Superior temporal gyrus (tissue), 1 donor: ENCODE results near the gene EXOC6.

Source experiments
- DNase-seq: peaks from one replicate; pipeline ENCODE4 v3.0.0-alpha.2; 2016; ENCODE audit errors: extremely low spot score

Gene EXOC6

DNA sequence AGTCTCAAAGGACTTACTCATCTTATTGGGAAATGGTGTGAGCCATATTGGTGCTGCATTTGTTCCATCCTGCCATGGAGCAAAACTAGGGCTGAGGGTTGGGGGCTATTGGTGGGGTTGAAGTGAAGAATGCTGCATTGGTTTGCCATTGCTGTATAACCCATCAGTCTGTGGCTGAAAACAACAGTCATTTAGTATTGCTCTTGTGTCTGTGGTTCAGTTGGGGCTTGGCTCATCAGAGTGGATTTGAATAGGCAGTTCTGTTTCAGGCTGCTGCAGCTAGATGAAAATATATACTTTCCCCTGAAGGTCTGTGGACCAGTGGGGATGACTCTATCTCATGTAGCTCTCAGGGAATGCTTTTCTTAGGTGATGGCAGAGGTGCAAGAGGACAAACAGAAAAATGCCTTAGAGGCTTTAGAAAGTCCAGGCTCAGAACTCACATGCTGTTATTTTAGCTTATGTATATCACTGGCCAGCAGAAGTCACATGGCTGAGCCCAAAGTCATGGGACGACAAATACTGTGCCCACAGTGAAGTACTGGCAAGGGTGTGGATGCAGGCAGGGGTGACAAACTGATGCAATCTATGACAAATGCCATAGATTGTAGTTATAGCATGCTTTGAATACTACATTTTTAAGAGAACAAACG lies 15.2 kb upstream of the EXOC6 start:
- DNase-seq, result no peak

DNA sequence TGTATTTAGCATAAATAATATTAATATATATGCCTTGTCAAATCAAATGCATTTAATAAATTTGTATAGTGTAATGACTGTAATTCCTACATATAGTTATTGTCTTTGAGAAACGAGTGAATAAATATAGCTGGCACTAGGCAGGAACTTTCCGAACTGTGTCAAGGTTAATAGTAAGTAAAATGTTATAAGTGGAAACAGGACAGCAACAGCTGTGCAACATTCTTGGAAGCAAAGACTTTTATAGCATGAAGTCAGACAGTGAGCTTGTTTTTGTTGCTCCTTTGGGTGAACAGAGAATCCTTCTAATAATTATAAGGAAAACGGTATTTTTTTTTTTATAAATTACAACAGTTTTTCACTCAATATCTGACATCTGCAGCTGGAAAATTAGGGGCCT lies 14.0 kb upstream of the EXOC6 start:
- DNase-seq, result no peak

- DNase-seq, result no peak
Measured at GRCh38 chr10:92834986-92835385, 13.3 kb upstream of the EXOC6 start.

DNA sequence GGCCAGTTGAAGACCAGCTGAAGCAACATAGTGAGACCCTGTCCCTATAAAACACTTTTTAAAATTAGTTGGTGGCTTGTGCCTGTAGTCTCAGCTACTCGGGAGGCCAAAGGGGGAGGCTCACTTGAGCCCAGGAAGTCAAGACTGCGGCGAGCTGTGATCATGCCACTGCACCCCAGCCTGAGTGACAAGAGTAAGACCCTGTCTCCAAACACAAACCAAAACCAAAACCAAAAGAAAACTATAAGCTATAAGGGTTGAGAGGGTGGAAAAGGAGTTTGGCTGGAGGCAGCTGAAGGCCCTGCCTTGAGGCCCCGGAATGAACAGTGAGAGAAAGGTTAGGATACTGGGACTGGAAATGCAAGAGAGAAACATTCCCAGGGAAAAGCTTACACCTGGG lies 10.9 kb upstream of the EXOC6 start:
- no peak for DNase-seq

DNA sequence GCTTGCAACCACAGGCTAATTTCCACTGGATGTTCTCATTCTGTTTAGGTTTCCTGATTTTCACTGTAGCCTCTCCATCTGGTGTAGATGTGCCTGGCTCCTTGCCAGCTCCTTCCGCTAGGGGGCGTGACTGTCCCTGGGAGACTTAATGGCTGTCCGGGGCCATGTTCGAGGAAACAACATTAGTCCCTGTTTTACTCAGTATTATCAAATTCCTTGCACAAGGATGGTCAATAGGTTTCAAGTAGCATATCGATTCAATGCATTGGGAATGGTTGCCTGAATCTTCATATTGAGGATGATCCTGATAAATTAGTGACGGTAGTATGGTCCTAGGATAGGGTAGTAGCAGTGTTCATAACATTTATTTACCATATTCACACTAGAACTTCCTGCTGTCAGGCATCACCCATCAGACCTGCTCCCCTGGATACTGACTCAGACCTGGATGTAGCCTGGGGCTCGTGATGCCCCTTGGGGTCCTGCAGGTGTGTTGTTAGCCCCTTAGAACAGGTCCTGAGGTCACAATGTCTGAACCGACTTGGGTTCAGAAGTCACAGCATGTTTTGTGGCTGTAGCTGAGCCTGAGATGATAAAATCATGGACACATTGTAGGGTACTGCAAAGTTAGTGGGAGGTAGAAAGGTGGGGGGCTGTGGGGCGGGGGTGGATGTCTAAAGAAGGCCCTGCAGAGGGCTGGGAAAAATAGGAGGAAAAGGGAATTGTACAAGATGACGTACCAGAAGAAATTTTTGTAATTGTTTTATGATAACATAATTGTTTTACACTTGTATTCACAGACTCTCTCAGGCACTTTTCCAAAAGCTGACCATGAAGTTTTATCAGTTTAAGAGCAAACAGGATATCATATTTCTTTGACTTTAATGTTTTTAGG lies 8.9 kb upstream of the EXOC6 start:
- DNase-seq, result no peak

GRCh38 chr10:92844746-92845145 lies 3.6 kb upstream of the EXOC6 start:
- no peak for DNase-seq

DNA sequence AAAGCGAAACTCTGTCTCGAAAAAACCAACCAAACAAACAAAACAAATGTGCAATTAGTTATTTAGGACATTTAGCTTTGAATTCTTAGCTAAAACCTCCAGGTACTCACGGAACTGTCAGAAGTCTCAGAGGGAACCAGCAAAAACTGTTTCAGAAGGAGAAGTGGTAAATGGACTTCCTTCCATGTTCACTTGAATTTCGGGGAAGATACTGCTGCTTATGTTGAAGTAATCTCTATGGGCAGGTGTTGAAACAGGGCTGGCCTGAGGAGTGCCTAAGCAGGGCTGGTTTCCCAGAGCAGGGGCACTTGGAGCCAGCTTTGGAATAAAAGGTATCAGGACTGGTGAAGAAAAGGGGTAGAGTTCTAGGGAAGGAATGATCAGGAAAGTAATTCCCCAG lies 2.4 kb upstream of the EXOC6 start:
- DNase-seq, result no peak

- no peak for DNase-seq
Measured at GRCh38 chr10:92846344-92846743, 2.0 kb upstream of the EXOC6 start.

DNA sequence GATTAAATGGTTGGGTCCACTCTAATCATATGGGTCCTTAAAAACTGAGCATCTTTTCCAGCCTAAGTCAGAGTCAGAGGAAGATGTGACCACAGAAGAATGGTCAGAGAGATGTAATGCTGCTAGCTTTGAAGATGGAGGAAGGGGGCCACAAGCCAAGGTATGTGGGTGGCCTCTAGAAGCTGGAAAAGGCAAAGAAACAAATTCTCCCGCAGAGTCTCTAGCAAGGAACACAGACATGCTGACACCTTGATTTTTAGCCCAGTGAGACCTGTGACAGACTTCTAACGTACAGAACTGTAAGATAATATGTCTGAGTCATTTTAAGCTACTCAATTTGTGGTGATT lies 1.5 kb upstream of the EXOC6 start:
- DNase-seq, result no peak

- DNase-seq, result no peak
Measured at GRCh38 chr10:92847202-92847864, 987 bp upstream of the EXOC6 start.

GRCh38 chr10:92848037-92848440 lies 281 bp upstream of the EXOC6 start:
- DNase-seq, result no peak

- peak; percentile 49 for DNase-seq
Measured at GRCh38 chr10:92849234-92849525, 860 bp downstream of the EXOC6 start.

DNA sequence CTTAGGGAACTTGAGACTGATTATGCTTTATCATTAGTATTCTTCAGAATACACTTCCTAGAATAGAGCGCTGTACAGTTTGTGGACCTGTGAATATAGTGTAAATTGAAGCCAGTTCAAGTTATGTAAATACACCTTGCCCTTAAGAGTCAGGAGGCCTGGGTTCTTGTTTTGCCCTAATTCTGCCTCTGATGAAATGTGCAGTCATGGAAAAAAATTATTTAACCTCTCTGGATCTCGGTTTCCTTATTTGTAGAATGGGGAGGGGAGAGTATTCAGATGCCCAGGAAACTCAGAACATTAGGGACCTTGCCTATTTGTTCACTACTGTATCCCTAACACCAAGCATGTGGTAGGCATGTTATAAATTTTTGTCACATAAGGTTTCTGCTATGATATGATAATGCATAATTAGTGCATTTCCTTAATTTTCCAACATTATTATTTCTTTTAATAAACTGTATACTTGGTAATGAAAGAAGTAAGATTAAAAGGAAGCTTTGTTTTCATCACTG lies 1.3 kb downstream of the EXOC6 start:
- no peak for DNase-seq

- no peak for DNase-seq
Measured at GRCh38 chr10:92850185-92850584, 1.9 kb downstream of the EXOC6 start.

- no peak for DNase-seq
Measured at GRCh38 chr10:92851003-92851402, 2.7 kb downstream of the EXOC6 start.

DNA sequence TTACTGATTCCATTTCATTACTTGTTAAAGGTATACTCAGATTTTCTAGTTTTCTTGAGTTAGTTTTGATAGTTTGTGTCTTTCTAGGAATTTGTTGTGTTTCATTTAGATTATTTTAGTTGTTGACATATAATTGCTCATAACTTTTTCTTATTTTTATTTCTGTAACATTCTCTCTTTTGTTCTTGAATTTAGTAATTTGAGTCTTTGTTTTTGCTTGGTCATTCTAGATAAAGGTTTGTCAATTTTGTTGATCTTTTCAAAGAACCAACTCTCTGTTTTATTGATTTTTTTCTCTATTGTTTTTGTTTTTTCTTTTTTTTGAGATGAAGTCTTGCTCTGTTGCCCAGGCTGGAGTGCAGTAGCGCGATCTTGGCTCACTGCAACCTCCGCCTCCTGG lies 7.2 kb downstream of the EXOC6 start:
- DNase-seq, result no peak

GRCh38 chr10:92857904-92858514 lies 9.7 kb downstream of the EXOC6 start:
- DNase-seq, result no peak

DNA sequence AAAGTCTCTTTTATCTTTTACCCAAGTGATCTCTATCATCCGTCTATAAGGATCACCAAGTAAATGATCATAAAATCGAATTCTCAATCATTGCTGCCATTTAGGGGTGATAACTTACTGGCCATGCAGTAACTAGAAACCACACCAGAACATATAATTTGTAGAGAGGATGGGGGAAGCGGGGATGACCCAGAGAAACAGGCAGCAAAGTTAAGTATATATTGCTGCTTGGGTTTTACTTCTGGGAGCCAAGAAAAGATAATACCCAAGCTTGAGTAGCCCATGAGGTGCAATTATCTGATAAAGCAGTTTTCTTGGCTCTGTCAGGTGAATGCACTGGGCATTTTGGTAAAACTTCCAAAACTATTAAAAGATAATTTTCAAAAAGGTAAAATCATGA lies 18.9 kb downstream of the EXOC6 start:
- no peak for DNase-seq

DNA sequence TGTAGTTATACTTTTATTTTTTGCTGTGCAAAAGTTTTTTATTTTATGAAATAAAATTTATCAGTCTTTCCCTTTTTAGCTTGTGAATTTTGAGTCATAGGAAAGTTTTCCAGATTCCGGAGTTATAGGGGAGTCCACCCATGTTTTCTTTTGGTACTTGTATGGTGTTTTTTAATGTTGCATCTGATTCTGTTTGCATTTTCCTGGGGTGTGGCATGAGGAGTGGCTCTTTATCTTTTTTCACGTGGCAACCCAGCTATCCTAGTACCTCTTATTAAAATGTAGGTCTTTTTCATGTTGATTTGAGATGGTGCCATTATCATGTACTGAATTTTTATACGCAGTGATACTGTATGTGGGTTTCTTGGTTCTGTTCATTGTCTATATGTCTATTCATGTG lies 19.7 kb downstream of the EXOC6 start:
- DNase-seq, result no peak

DNA sequence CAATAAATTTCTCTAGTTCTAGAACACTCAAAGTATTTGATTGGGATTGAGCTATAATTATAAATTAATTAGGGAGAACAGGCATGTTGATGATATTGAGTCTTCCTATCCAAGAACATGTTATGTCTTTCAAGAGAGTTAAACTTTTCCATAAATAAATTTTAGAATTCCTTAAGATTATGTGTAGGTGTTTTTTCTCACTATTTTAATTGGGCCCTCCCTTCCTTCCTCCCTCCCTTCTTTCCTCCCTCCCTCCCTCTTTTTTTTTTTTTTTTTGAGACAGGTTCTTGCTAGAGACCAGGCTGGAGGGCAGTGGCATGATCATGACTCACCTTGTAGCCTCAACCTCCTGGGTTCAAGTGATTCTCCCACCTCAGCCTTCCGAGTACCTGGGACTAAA lies 20.2 kb downstream of the EXOC6 start:
- DNase-seq, result no peak

DNA sequence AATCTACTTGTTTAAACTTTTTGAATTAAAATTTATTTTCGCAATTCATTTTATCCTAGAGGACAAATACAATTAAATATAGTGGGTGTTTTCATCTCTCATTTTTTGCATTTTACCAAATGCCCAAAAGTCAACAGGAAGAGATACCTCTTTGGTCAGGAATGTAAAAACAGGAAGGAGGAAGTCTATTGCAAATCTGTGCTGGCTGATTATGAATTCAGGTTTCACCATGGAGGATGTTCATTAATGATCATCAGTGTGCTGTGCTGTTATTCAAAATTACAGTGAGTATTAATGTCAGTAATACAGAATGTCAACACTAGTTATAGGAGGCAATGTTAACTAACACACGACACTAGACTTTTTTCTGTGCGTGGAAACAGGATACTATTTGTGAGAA lies 24.7 kb downstream of the EXOC6 start:
- no peak for DNase-seq

- DNase-seq, result no peak
Measured at GRCh38 chr10:92876509-92877036, 28.3 kb downstream of the EXOC6 start.
